H1 (cell line): Measurements from ENCODE around the gene MARCHF10. TPM values are rescaled to one million over a fixed set of nuclear protein-coding genes. Genes with fewer than 3 reads are reported as not detected.

Source experiments
- CTCF ChIA-PET: fragments of 300-600 bp; sonication (Branson Sonifier 250); formaldehyde crosslinking; loops from one replicate; lab custom pipeline; 2021; ENCODE audit not compliant: partially characterized antibody; lab: Charles Lee
- POLR2A ChIA-PET: fragments of 300-600 bp; sonication (Branson Sonifier 250); formaldehyde crosslinking; loops from one replicate; lab custom pipeline; 2021; ENCODE audit warnings: inconsistent platforms; ENCODE audit not compliant: partially characterized antibody; lab: Charles Lee
- DNase-seq, 2 experiments: peaks; one replicate each; pipeline versions ENCODE4 v3.0.0 to v3.0.0-alpha.2; 2010 to 2022; ENCODE audit warnings: low spot score in 2 of 2, low read depth in 1 of 2, mixed read lengths in 1 of 2
- FAIRE-seq: peaks from 2 replicates; lab custom pipeline; 2011; peaks lifted over from hg19 to GRCh38; lab: Jason Lieb, UNC
- H2AFZ ChIP-seq: 2 replicates; pipeline ENCODE4 v1.8.1; 2012; ENCODE audit warnings: low read length, inconsistent platforms
- H2AK5ac ChIP-seq: 2 replicates; pipeline ENCODE4 v1.6.1; 2013; ENCODE audit warnings: low read depth, low read length
- H2BK120ac ChIP-seq: replicated peaks from 2 replicates; pipeline ENCODE3; 2013; ENCODE audit warnings: low read depth, low read length, inconsistent platforms
- H2BK12ac ChIP-seq: 2 replicates; pipeline ENCODE4 v1.6.1; 2013; ENCODE audit warnings: low read depth, low read length
- H2BK15ac ChIP-seq: 2 replicates; pipeline ENCODE4 v1.6.1; 2013; ENCODE audit warnings: low read length
- H2BK20ac ChIP-seq: 2 replicates; pipeline ENCODE4 v1.6.1; 2013; ENCODE audit warnings: low read length
- H2BK5ac ChIP-seq: 2 replicates; pipeline ENCODE4 v1.6.1; 2013; ENCODE audit warnings: low read depth, low read length
- H3K14ac ChIP-seq: 2 replicates; pipeline ENCODE4 v1.6.1; 2013; ENCODE audit warnings: inconsistent platforms; ENCODE audit not compliant: insufficient read length
- H3K18ac ChIP-seq: 2 replicates; pipeline ENCODE4 v1.6.1; 2013; ENCODE audit warnings: low read length; ENCODE audit errors: extremely low read depth
- H3K23ac ChIP-seq: 2 replicates; pipeline ENCODE4 v1.6.1; 2013; ENCODE audit warnings: inconsistent platforms; ENCODE audit not compliant: insufficient read length
- H3K23me2 ChIP-seq: 2 replicates; pipeline ENCODE4 v1.6.1; 2013; ENCODE audit warnings: low read depth, low read length
- H3K27ac ChIP-seq: 2 replicates; pipeline ENCODE4 v1.6.1; 2011; ENCODE audit warnings: low read depth, low read length, inconsistent platforms
- H3K27me3 ChIP-seq, 4 experiments: replicated peaks in 1 of 4; 1 replicate in 1 of 4; 2 replicates in 3 of 4; pipeline versions ENCODE4 v1.6.1 to v1.8.1; 2011 to 2013; ENCODE audit warnings: low read length in 3 of 4, mild to moderate bottlenecking in 3 of 4, inconsistent platforms in 2 of 4, mixed read lengths in 2 of 4, moderate library complexity in 1 of 4; ENCODE audit not compliant: control insufficient read depth in 3 of 4, insufficient read depth in 3 of 4; ENCODE audit errors: extremely low read depth in 1 of 4
- H3K36me3 ChIP-seq, 4 experiments: 2 replicates each; pipeline versions ENCODE4 v1.6.1 to v1.8.1; 2011 to 2013; ENCODE audit warnings: mild to moderate bottlenecking in 4 of 4, low read length in 3 of 4, moderate library complexity in 2 of 4, control low read depth in 1 of 4, inconsistent platforms in 1 of 4; ENCODE audit not compliant: insufficient read depth in 4 of 4, control insufficient read depth in 2 of 4
- H3K4ac ChIP-seq: replicated peaks from 2 replicates; pipeline ENCODE3; 2013; ENCODE audit warnings: low read length, low read depth, mixed read lengths, inconsistent platforms; ENCODE audit not compliant: insufficient read length
- H3K4me1 ChIP-seq, 4 experiments: replicated peaks in 1 of 4; 1 replicate in 1 of 4; 2 replicates in 3 of 4; pipeline versions ENCODE4 v1.6.1 to v1.8.1; 2011 to 2013; ENCODE audit warnings: low read length in 3 of 4, inconsistent platforms in 2 of 4, mixed read lengths in 1 of 4; ENCODE audit not compliant: insufficient read depth in 4 of 4, control insufficient read depth in 3 of 4
- H3K4me2 ChIP-seq, 2 experiments: 2 replicates each; pipeline versions ENCODE4 v1.6.1 to v1.8.1; 2011 to 2013; ENCODE audit warnings: low read depth in 2 of 2, low read length in 2 of 2, control low read depth in 1 of 2, inconsistent platforms in 1 of 2, mild to moderate bottlenecking in 1 of 2; ENCODE audit not compliant: insufficient read depth in 1 of 2
- H3K4me3 ChIP-seq, 4 experiments: fragments of 200-600, 300-600 bp in 1 of 4; sonication (generic), shearing (Covaris generic), sonication (Bioruptor Twin) in 1 of 4; 2 replicates each; pipeline versions ENCODE4 v1.5.1 to v1.8.1; 2011 to 2016; ENCODE audit warnings: low read length in 4 of 4, low read depth in 3 of 4, control low read depth in 2 of 4, inconsistent platforms in 2 of 4, mild to moderate bottlenecking in 2 of 4, mixed read lengths in 1 of 4, moderate library complexity in 1 of 4; ENCODE audit not compliant: insufficient read depth in 2 of 4; ENCODE audit errors: extremely low read depth in 1 of 4
- H3K56ac ChIP-seq: replicated peaks from 2 replicates; pipeline ENCODE3; 2013; ENCODE audit warnings: low read depth, mild to moderate bottlenecking, mixed read lengths, low read length, inconsistent platforms; ENCODE audit not compliant: insufficient read length
- H3K79me1 ChIP-seq: 2 replicates; pipeline ENCODE4 v1.6.1; 2013; ENCODE audit warnings: low read depth, low read length, control low read depth
- H3K79me2 ChIP-seq, 2 experiments: 2 replicates each; pipeline versions ENCODE4 v1.6.1 to v1.8.1; 2012 to 2013; ENCODE audit warnings: low read length in 2 of 2, mild to moderate bottlenecking in 2 of 2, inconsistent platforms in 1 of 2; ENCODE audit not compliant: insufficient read depth in 2 of 2, control insufficient read depth in 1 of 2
- H3K9ac ChIP-seq, 4 experiments: replicated peaks in 1 of 4; 1 replicate in 1 of 4; 2 replicates in 3 of 4; pipeline versions ENCODE4 v1.6.1 to v1.8.1; 2011 to 2013; ENCODE audit warnings: low read depth in 3 of 4, low read length in 3 of 4, control low read depth in 2 of 4, mild to moderate bottlenecking in 2 of 4, moderate library complexity in 2 of 4, inconsistent platforms in 1 of 4; ENCODE audit errors: extremely low read depth in 1 of 4
- H3K9me3 ChIP-seq, 2 experiments: 2 replicates each; pipeline versions ENCODE4 v1.6.1 to v1.8.1; 2012 to 2013; ENCODE audit warnings: mild to moderate bottlenecking in 2 of 2, moderate library complexity in 2 of 2, control low read depth in 1 of 2, inconsistent platforms in 1 of 2, low read depth in 1 of 2, low read length in 1 of 2, mixed read lengths in 1 of 2; ENCODE audit not compliant: insufficient read depth in 2 of 2
- H4K20me1 ChIP-seq, 2 experiments: replicated peaks in 1 of 2; 2 replicates each; pipeline versions ENCODE3 to v1.8.1; 2011 to 2013; ENCODE audit warnings: inconsistent platforms in 2 of 2, low read length in 2 of 2, mild to moderate bottlenecking in 1 of 2; ENCODE audit not compliant: insufficient read depth in 2 of 2, control insufficient read depth in 1 of 2
- H4K5ac ChIP-seq: 2 replicates; pipeline ENCODE4 v1.6.1; 2013; ENCODE audit warnings: low read length, low read depth, mixed read lengths, inconsistent platforms; ENCODE audit not compliant: insufficient read length
- H4K8ac ChIP-seq: 2 replicates; pipeline ENCODE4 v1.8.0; 2013; ENCODE audit warnings: mild to moderate bottlenecking, moderate library complexity, low read length, inconsistent platforms; ENCODE audit not compliant: insufficient read depth; ENCODE audit errors: extremely low read depth
- H4K91ac ChIP-seq: replicated peaks from 2 replicates; pipeline ENCODE3; 2013; ENCODE audit warnings: low read length, mixed read lengths, inconsistent platforms; ENCODE audit not compliant: insufficient read length
- ASH2L ChIP-seq: fragments of 200-600, 300-600 bp; sonication (generic); IDR thresholded peaks from one replicate; pipeline ENCODE4 v1.7.1; 2017; ENCODE audit warnings: low read length
- JUND ChIP-seq: IDR thresholded peaks from 2 replicates; pipeline ENCODE4 v1.6.1; 2011; ENCODE audit warnings: mild to moderate bottlenecking, improper control_type of control experiment, low read length
- WGBS, 2 experiments: shearing (Covaris generic) in 1 of 2; methylation state at CpG; one replicate each; pipeline versions ENCODE4 v1.1.6 to v1.1.7; 2013 to 2015; ENCODE audit warnings: low lambda C conversion rate in 2 of 2, mixed read lengths in 2 of 2, inconsistent platforms in 1 of 2, low coverage in 1 of 2, missing lambda C conversion rate in 1 of 2; ENCODE audit not compliant: insufficient replicate concordance in 2 of 2, insufficient coverage in 1 of 2, insufficient read length in 1 of 2; ENCODE audit errors: extremely low coverage in 1 of 2, missing lambda C conversion rate in 1 of 2; 5-methylcytosine and 5-hydroxymethylcytosine counted together
- polyA plus RNA-seq, 7 experiments: library from polyadenylated mRNA; depleted of rRNA in 3 of 7; stranded (reverse) in 5 of 7; unstranded in 2 of 7; fragments of >200 nt in 5 of 7; fragments of 200-250 nt in 2 of 7; gene quantifications; 1 replicate in 5 of 7; 2 replicates in 1 of 7; 4 replicates in 1 of 7; pipeline versions ENCODE4 v1.2.1 to v1.2.3, GENCODE V29; 2011 to 2013; ENCODE audit warnings: missing spikeins in 2 of 7, mixed read lengths in 2 of 7
- total RNA-seq: library from RNA; stranded (reverse); fragmentation: NEBNext Ultra II Directional; extraction: Animal tissue kit (Norgen Biotek cat#: 25700); gene quantifications from 2 replicates; pipeline ENCODE4 v1.2.1, GENCODE V29; 2021

The MARCHF10 gene
- total and polyA plus RNA-seq, 2 of the 8 experiments (the other 6 are each of a cell fraction or from before 2014, with no cell fraction given): 0.48 to 0.73 TPM

GRCh38 chr17:62701706-62702085, 106.4 kb downstream of the MARCHF10 start:
- Histone ChIP-seq H3K23ac (no peak overlapping the region), H4K5ac (no peak overlapping the region), H3K9me3 (no peaks in the 10 kb centered on the region), H3K23me2 (peaks cover 19% of the 10 kb centered on the region; the same call in 1 of the 2 replicates), H3K18ac (no peak overlapping the region), H3K27me3 (peaks cover 0 to 7% (median 1%) of the 10 kb centered on the region in 4 experiments; a peak in 4 of 7 replicates), H3K4me3 (no peak overlapping the region), H2BK5ac (no peak overlapping the region), H2BK20ac (no peak overlapping the region), H2AFZ (peak overlapping the region; percentile 73; the same call in 1 of the 2 replicates), H4K91ac (no peak overlapping the region), H3K14ac (no peak overlapping the region), H2BK120ac (no peak overlapping the region), H4K8ac (no peak overlapping the region), H3K4me1 (peaks cover 7 to 20% (median 11%) of the 10 kb centered on the region in 4 experiments), H2BK12ac (0 out of 2 replicates have a peak overlapping the region, but pooled peaks have one; percentile 68), H3K79me1 (no peaks in the 10 kb centered on the region), H3K56ac (no peak overlapping the region), H4K20me1 (no peaks in the 10 kb centered on the region), H3K4me2 (no peak overlapping the region), H2BK15ac (no peak overlapping the region), H2AK5ac (no peak overlapping the region), H3K27ac (no peak overlapping the region), H3K79me2 (no peaks in the 10 kb centered on the region), H3K36me3 (no peaks in the 10 kb centered on the region), H3K4ac (no peak overlapping the region), H3K9ac (no peak overlapping the region)
- ChIA-PET POLR2A (interaction anchor here (0.7 kb wide), 1 partner anchor 9 kb away, joined by 3 read pairs; no protein-coding TSS in a partner anchor), CTCF (interaction anchor here (0.5 to 2.2 kb wide), 5 partner anchors 9 to 719 kb away, joined by 3 to 17 read pairs (median 3); no protein-coding TSS in a partner anchor)
- 87% methylated on average over 8 of the region's 8 CpGs; no CpG with 5 or more reads in 1 of the 2 experiments for WGBS, 2 experiments
- FAIRE-seq: no peak
- no peak for DNase-seq
- TF ChIP-seq ASH2L (no peak), JUND (no peak)
